ENCODE measurements around the gene SLC4A3. TPM values are rescaled to one million over a fixed set of nuclear protein-coding genes. Genes with fewer than 3 reads are reported as not detected.
"Not testable (repeated sequence)": the region's sequence is repeated elsewhere in the genome, so short reads cannot be mapped to it uniquely, and the experiment has no call there.

Gene SLC4A3
- total RNA-seq, 4 donors from 2014 or later: 0.34 to 2.1 (median 0.90) TPM

GRCh38 chr2:219645631-219646527 lies 18.4 kb downstream of the SLC4A3 start:
- intact Hi-C loops (cut with DNase I; ENCODE audit: low total_unique reads): no loop called here
- 61 to 64% methylated on average over 12 of the region's 12 CpGs for WGBS, 2 donors
- TF ChIP-seq POLR2A (IDR thresholded peaks at IDR 0.05): no peak
- TF ChIP-seq, protein P1, sequence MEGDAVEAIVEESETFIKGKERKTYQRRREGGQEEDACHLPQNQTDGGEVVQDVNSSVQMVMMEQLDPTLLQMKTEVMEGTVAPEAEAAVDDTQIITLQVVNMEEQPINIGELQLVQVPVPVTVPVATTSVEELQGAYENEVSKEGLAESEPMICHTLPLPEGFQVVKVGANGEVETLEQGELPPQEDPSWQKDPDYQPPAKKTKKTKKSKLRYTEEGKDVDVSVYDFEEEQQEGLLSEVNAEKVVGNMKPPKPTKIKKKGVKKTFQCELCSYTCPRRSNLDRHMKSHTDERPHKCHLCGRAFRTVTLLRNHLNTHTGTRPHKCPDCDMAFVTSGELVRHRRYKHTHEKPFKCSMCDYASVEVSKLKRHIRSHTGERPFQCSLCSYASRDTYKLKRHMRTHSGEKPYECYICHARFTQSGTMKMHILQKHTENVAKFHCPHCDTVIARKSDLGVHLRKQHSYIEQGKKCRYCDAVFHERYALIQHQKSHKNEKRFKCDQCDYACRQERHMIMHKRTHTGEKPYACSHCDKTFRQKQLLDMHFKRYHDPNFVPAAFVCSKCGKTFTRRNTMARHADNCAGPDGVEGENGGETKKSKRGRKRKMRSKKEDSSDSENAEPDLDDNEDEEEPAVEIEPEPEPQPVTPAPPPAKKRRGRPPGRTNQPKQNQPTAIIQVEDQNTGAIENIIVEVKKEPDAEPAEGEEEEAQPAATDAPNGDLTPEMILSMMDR (IDR thresholded peaks at IDR 0.05): no peak
- no peak overlapping the region for H3K4me3 ChIP-seq (ENCODE audit: low read depth, poor library complexity, severe bottlenecking)
- peak in 1 of 2 donors; percentile 72 for DNase-seq (ENCODE audit: low spot score in 2 of 2)

DNA sequence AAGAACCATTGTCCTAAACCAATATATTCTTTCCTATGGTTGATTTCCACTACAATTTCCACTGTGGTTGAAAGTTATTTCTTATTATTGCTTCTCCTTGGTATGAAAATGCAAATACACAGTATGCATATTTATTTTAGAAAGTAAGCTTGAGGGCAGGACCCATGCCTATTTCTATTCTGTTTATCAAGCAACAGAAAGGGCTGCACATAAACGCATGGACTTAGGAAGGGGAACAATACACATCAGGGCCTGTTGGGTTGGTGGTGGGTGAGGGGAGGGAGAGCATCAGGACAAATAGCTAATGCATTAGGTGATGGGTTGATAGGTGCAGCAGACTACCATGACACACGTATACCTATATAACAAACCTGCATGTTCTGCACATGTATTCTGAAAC lies 20.7 kb downstream of the SLC4A3 start:
- no peak overlapping the region for H3K4me3 ChIP-seq (ENCODE audit: low read depth, poor library complexity, severe bottlenecking)
- WGBS, 2 donors: 83 to 89% methylated on average over 2 of the region's 2 CpGs
- intact Hi-C loops (cut with DNase I; ENCODE audit: low total_unique reads): no loop called here
- TF ChIP-seq, protein P1 (IDR thresholded peaks at IDR 0.05): no peak
- TF ChIP-seq POLR2A (IDR thresholded peaks at IDR 0.05): no peak
- DNase-seq (ENCODE audit: low spot score in 2 of 2): peak in 1 of 2 donors; percentile 20

GRCh38 chr2:219648963-219649362 lies 21.5 kb downstream of the SLC4A3 start:
- 81 to 83% methylated on average over 4 of the region's 4 CpGs for WGBS, 2 donors
- DNase-seq (ENCODE audit: low spot score in 2 of 2): no peak
- H3K4me3 ChIP-seq (ENCODE audit: low read depth, poor library complexity, severe bottlenecking): no peak overlapping the region
- TF ChIP-seq POLR2A (IDR thresholded peaks at IDR 0.05): no peak
- TF ChIP-seq, protein P1 (IDR thresholded peaks at IDR 0.05): no peak
- intact Hi-C loops (cut with DNase I; ENCODE audit: low total_unique reads): no loop called here

DNA sequence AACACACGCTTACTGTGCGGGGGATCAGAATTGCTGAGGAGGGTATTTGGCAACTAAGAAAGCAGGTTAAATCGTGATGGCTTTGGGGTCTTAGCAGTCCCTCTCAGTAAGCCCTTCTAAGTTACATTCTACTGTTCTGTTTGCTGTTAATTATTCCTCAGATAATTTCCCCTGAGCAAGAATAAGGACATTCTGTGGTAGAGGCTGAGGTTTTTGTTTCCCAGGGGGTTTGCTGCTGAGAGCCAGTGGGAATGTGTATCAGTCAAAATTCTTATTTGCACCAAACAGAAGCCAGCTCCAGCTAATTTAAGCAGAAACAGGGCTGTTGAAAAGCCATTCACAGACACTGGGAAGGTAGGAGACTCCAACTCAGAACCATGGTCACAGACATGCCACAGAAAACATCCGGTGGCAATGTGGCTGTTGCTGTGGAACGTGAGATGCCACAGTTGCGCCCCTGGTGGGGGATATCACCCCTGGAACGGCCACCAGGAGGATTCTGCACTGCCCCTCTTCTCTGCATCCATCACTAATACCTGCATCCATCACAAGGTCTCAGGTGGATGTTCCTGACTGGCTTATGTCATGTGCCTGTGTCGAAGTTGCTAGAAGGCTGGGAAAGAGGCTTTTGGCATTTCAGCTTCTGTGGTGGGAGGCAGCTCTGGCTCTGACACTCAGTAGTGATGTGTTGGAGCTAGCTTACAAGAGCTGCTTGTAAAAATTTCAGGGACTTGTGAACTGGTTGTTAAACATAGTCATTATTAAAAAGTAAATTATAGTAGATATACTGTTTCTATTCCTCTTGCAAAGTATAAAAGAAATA lies 23.2 kb downstream of the SLC4A3 start:
- TF ChIP-seq, protein P1 (IDR thresholded peaks at IDR 0.05): no peak
- TF ChIP-seq POLR2A (IDR thresholded peaks at IDR 0.05): no peak
- 66 to 70% methylated on average over 7 to 8 of the region's 8 CpGs for WGBS, 2 donors
- H3K4me3 ChIP-seq (ENCODE audit: low read depth, poor library complexity, severe bottlenecking): no peak overlapping the region
- DNase-seq (ENCODE audit: low spot score in 2 of 2): no peak
- intact Hi-C loops (cut with DNase I; ENCODE audit: low total_unique reads): no loop called here

DNA sequence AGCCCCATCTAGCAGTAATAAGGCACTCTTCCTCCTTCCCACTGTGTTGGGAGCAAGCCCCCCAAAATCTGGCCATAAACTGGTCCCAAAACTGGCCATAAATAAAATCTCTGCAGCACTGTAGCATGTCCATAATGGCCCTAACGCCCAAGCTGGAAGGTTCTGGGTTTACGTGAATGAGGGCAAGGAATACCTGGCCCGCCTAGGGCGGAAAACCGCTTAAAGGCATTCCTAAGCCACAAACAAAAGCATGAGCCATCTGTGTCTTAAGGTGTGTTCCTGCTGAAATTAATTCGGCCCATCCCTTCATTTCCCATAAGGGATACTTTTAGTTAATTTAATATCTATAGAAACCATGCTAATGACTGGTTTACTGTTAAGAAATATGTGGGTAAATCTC lies 24.2 kb downstream of the SLC4A3 start:
- DNase-seq (ENCODE audit: low spot score in 2 of 2); intact Hi-C loops (cut with DNase I; ENCODE audit: low total_unique reads): not testable (repeated sequence)
- 76 to 78% methylated on average over 6 of the region's 6 CpGs for WGBS, 2 donors

DNA sequence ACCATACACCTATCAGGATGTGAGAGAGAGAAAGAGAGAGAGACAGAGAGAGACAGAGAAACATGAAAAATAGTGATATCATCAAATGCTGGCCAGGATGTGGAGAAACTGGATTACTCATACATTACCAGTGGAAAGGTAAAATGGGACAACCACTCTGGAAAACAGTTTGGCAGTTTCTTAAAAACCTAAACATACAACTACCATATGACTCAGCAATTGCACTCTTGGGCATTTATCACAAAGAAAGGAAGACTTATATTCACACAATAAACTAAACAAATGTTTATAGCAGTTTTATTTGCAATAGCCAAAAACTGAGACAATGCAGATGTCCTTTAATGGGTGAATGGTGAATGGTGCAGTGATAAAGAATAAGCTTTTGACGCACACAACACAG lies 29.1 kb downstream of the SLC4A3 start:
- DNase-seq (ENCODE audit: low spot score in 2 of 2): no peak
- intact Hi-C loops (cut with DNase I; ENCODE audit: low total_unique reads): no loop called here
- no peak overlapping the region for H3K4me3 ChIP-seq (ENCODE audit: low read depth, poor library complexity, severe bottlenecking)
- no peak for TF ChIP-seq POLR2A (IDR thresholded peaks at IDR 0.05)
- TF ChIP-seq, protein P1 (IDR thresholded peaks at IDR 0.05): no peak
- WGBS, 2 donors: 88 to 91% methylated on average over 1 of the region's 1 CpG

More for the DNA sequence above, 24.2 kb downstream of the SLC4A3 start:
- H3K4me3 ChIP-seq (ENCODE audit: low read depth, poor library complexity, severe bottlenecking): not testable (repeated sequence)

Data from lower leg skin (tissue), 4 donors.